OCI-LY3 (cell line): Measurements from ENCODE around the gene MKNK1.

Experiments
- H2AFZ ChIP-seq: fragments of 200-600, 300-600 bp; shearing (Covaris generic); 2 replicates; pipeline ENCODE4 v1.6.0; 2014; ENCODE audit warnings: antibody characterized with exemption, low read depth, low read length
- H3K27ac ChIP-seq: fragments of 200-600, 300-600 bp; sonication (generic); 2 replicates; pipeline ENCODE4 v1.5.1; 2014; ENCODE audit warnings: mild to moderate bottlenecking, low read length, moderate library complexity, mixed read lengths
- H3K27me3 ChIP-seq: fragments of 200-600, 300-600 bp; sonication (generic); 2 replicates; pipeline ENCODE4 v1.6.1; 2014; ENCODE audit warnings: low read depth, low read length, mixed read lengths
- H3K36me3 ChIP-seq: fragments of 200-600, 300-600 bp; sonication (generic); replicated peaks from 2 replicates; pipeline ENCODE3; 2014; ENCODE audit warnings: low read depth, low read length, mixed read lengths
- H3K4me1 ChIP-seq: fragments of 300-600, 200-600 bp; sonication (generic); 2 replicates; pipeline ENCODE4 v1.6.1; 2014; ENCODE audit warnings: low read length, mixed read lengths
- H3K4me2 ChIP-seq: fragments of 200-600, 300-600 bp; sonication (generic); 2 replicates; pipeline ENCODE4 v1.6.1; 2014; ENCODE audit warnings: low read length, mixed read lengths
- H3K4me3 ChIP-seq: fragments of 300-600, 200-600 bp; sonication (generic); 2 replicates; pipeline ENCODE4 v1.5.1; 2014; ENCODE audit warnings: antibody characterized with exemption, mild to moderate bottlenecking, low read length, moderate library complexity
- H3K79me2 ChIP-seq: fragments of 300-600, 200-600 bp; shearing (Covaris generic); 2 replicates; pipeline ENCODE4 v1.6.1; 2014; ENCODE audit warnings: mild to moderate bottlenecking, low read length, mixed read lengths
- H3K9ac ChIP-seq: fragments of 300-600, 200-600 bp; shearing (Covaris generic); 2 replicates; pipeline ENCODE4 v1.6.0; 2014; ENCODE audit warnings: mild to moderate bottlenecking, low read length, moderate library complexity
- H3K9me3 ChIP-seq: fragments of 200-600, 300-600 bp; shearing (Covaris generic); 2 replicates; pipeline ENCODE4 v1.6.1; 2014; ENCODE audit warnings: low read length, mixed read lengths; ENCODE audit not compliant: insufficient read depth
- H4K20me1 ChIP-seq: fragments of 200-600, 300-600 bp; sonication (generic); 2 replicates; pipeline ENCODE4 v1.6.1; 2016; ENCODE audit warnings: low read length, mixed read lengths; ENCODE audit not compliant: insufficient read depth
- EZH2phosphoT487 ChIP-seq: fragments of 200-600 bp; shearing (Covaris generic); IDR thresholded peaks from 2 replicates; pipeline ENCODE4 v1.6.1; 2018; ENCODE audit warnings: antibody characterized with exemption, mixed run types, low read depth
- TF ChIP-seq, protein P1 (sequence below): fragments of 200-600, 300-600 bp; sonication (generic); IDR thresholded peaks from 2 replicates; pipeline ENCODE4 v1.5.1; 2014; ENCODE audit warnings: antibody characterized with exemption, low read length, low read depth

Gene MKNK1

GRCh38 chr1:46616277-46617107 is 12.4 kb upstream of the MKNK1 start, which contains the start of gene MOB3C:
TSS of gene MOB3C (minus strand) at chr1:46616811. CDS start at chr1:46613321, 3,490 bp downstream.
- Histone ChIP-seq H4K20me1 (no peaks in the 10 kb centered on the region), H3K79me2 (no peaks in the 10 kb centered on the region), H3K4me3 (peak within 1 kb of the TSS; percentile 97), H3K9ac (peak within 1 kb of the TSS; percentile 77), H3K36me3 (no peaks in the 10 kb centered on the region), H3K4me1 (peaks cover 9% of the 10 kb centered on the region; the same call in 1 of the 2 replicates), H3K27me3 (no peaks in the 10 kb centered on the region), H3K4me2 (peak within 1 kb of the TSS; percentile 97), H3K9me3 (no peaks in the 10 kb centered on the region), H3K27ac (no peak within 1 kb of the TSS), H2AFZ (peak within 1 kb of the TSS; percentile 88; the same call in 1 of the 2 replicates)
- no peak for TF ChIP-seq EZH2phosphoT487

DNA sequence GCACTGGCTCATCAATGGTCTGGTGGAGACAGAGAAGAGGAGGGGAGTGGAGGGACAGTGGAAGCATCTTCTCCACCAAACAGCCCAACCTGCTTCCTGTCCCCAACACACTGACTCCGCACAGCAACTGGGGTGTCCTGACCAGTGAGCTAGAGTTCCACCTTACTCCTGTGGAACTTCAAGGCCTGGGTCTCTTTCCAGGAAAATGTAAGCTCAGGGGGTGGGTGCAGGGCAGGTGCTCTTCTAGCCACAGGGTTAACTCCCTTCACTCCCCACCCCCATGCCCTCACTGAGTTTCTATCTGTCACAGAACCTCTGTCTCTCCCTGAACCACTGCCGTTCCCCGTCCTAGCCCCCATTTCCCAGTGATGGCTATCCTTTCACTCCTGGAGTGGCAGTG is 11.7 kb upstream of the MKNK1 start:
- H3K79me2 ChIP-seq, result no peaks in the 10 kb centered on the region
- peaks cover 9% of the 10 kb centered on the region; the same call in 1 of the 2 replicates for H3K4me1 ChIP-seq
- peak overlapping the region; percentile 77 for H3K9ac ChIP-seq
- H3K27ac ChIP-seq, result no peak overlapping the region
- no peaks in the 10 kb centered on the region for H3K36me3 ChIP-seq
- H3K9me3 ChIP-seq, result no peaks in the 10 kb centered on the region
- peak overlapping the region; percentile 97 for H3K4me3 ChIP-seq
- H3K4me2 ChIP-seq, result peak overlapping the region; percentile 97
- H3K27me3 ChIP-seq, result no peaks in the 10 kb centered on the region
- H2AFZ ChIP-seq, result 0 out of 2 replicates have a peak overlapping the region, but pooled peaks have one; percentile 45
- no peak for TF ChIP-seq EZH2phosphoT487
- TF ChIP-seq, protein P1, sequence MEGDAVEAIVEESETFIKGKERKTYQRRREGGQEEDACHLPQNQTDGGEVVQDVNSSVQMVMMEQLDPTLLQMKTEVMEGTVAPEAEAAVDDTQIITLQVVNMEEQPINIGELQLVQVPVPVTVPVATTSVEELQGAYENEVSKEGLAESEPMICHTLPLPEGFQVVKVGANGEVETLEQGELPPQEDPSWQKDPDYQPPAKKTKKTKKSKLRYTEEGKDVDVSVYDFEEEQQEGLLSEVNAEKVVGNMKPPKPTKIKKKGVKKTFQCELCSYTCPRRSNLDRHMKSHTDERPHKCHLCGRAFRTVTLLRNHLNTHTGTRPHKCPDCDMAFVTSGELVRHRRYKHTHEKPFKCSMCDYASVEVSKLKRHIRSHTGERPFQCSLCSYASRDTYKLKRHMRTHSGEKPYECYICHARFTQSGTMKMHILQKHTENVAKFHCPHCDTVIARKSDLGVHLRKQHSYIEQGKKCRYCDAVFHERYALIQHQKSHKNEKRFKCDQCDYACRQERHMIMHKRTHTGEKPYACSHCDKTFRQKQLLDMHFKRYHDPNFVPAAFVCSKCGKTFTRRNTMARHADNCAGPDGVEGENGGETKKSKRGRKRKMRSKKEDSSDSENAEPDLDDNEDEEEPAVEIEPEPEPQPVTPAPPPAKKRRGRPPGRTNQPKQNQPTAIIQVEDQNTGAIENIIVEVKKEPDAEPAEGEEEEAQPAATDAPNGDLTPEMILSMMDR, result no peak
- no peaks in the 10 kb centered on the region for H4K20me1 ChIP-seq

DNA sequence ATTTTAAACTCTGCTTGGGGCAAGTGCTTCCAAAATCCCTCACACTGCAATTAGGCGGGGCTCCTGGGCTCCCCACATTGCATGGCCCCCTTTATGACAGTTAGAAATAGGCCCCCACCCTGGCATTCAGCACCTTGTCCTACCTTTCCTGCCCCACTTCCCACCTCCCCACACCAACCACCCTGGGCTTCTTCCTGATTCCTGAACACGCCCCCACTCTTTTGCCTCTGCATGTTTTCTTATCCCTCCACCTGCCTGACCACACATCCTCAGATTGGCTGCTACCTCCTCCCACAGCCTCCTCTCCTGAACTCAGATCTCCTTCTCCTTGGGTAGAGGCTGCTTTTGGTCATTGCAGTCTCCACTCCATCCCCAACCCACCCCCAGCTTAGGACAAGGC is 11.0 kb upstream of the MKNK1 start:
- Histone ChIP-seq H4K20me1 (no peaks in the 10 kb centered on the region), H3K9ac (no peak overlapping the region), H3K27ac (no peak overlapping the region), H3K9me3 (no peaks in the 10 kb centered on the region), H3K27me3 (no peaks in the 10 kb centered on the region), H3K36me3 (no peaks in the 10 kb centered on the region), H3K4me3 (0 out of 2 replicates have a peak overlapping the region, but pooled peaks have one; percentile 97), H3K79me2 (no peaks in the 10 kb centered on the region), H3K4me1 (peaks cover 9% of the 10 kb centered on the region; the same call in 1 of the 2 replicates), H2AFZ (no peak overlapping the region), H3K4me2 (peak overlapping the region; percentile 97; the same call in 1 of the 2 replicates)
- TF ChIP-seq EZH2phosphoT487, result no peak
- TF ChIP-seq, protein P1, result no peak

DNA sequence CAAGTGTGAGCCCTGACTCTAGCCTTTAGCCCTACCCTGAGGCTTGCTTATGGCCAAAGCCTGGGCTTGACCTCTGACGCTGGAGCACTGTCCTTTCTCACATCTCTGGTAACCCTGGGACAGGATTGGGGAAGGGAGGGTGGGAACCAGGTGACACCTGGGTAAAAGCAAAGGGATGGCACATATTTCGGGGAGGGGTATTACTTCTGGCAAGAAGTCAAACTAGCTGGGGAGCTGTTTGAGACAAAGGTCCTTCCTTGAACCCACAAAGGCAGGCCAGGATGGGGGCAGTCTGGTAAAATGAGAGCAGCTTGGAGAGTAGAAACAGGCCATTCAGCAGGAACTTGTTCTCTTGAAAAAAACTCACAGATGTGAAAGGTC is 10.5 kb upstream of the MKNK1 start:
- TF ChIP-seq EZH2phosphoT487, result no peak
- TF ChIP-seq, protein P1, result no peak
- Histone ChIP-seq H3K4me3 (no peak overlapping the region), H4K20me1 (no peaks in the 10 kb centered on the region), H3K4me2 (no peak overlapping the region), H3K9me3 (no peaks in the 10 kb centered on the region), H3K79me2 (no peaks in the 10 kb centered on the region), H2AFZ (no peak overlapping the region), H3K9ac (no peak overlapping the region), H3K4me1 (peaks cover 9% of the 10 kb centered on the region; the same call in 1 of the 2 replicates), H3K36me3 (no peaks in the 10 kb centered on the region), H3K27me3 (no peaks in the 10 kb centered on the region), H3K27ac (no peak overlapping the region)
